Measurements from ENCODE around the gene MALAT1. TPM values are rescaled to one million over a fixed set of nuclear protein-coding genes. Genes with fewer than 3 reads are reported as not detected.
A peak's percentile ranks its signal among the peaks of the same experiment; 100 is the strongest.

Gene MALAT1
- total and polyA plus RNA-seq, 2 of the 13 experiments (the other 11 are each of a cell fraction or from before 2014, with no cell fraction given), result 143 to 1,237 TPM

DNA sequence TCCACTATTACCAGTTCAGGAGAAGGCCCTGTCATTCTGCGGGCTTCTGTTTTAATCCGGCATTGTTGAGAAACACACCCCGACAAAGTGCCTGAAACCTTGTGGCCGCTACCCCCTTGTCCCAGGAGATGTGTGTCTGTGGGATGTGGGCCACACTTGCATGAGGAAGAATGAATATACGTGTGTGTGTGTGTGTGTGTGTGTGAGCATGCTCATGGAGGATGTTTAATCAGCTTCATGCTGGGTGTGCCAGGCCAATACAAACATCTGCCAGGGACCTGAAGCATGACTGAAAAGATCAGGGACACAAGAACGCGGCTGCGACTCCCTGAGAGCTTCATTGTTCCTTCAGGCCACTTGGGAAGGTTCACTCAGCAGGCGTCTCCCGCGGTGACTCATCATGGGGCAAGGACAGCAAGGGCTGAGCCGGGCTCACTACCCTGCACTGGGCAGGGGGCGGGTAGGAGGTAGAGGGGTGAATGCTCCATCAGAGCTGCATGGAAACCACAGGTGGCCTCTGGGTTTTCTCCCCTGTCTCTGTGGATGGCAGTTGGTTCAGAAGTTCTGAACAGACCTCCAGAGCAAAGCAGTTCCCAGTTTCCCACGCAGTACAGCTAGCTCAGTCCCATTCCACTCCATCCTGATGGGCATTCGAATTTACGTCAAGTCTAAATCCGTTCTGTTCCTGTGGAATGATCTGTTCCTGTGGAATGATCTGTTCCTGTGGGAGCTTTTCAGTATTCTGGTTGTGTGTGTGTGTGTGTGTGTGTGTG, 7.0 kb upstream of the MALAT1 start (continued):
- TF ChIP-seq, protein P1, sequence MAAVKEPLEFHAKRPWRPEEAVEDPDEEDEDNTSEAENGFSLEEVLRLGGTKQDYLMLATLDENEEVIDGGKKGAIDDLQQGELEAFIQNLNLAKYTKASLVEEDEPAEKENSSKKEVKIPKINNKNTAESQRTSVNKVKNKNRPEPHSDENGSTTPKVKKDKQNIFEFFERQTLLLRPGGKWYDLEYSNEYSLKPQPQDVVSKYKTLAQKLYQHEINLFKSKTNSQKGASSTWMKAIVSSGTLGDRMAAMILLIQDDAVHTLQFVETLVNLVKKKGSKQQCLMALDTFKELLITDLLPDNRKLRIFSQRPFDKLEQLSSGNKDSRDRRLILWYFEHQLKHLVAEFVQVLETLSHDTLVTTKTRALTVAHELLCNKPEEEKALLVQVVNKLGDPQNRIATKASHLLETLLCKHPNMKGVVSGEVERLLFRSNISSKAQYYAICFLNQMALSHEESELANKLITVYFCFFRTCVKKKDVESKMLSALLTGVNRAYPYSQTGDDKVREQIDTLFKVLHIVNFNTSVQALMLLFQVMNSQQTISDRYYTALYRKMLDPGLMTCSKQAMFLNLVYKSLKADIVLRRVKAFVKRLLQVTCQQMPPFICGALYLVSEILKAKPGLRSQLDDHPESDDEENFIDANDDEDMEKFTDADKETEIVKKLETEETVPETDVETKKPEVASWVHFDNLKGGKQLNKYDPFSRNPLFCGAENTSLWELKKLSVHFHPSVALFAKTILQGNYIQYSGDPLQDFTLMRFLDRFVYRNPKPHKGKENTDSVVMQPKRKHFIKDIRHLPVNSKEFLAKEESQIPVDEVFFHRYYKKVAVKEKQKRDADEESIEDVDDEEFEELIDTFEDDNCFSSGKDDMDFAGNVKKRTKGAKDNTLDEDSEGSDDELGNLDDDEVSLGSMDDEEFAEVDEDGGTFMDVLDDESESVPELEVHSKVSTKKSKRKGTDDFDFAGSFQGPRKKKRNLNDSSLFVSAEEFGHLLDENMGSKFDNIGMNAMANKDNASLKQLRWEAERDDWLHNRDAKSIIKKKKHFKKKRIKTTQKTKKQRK (IDR thresholded peaks at IDR 0.05; ENCODE audit: low read length), result no peak
- TF ChIP-seq ZNF598 (CRISPR knock-in tag; IDR thresholded peaks at IDR 0.05; ENCODE audit: borderline replicate concordance) (0 out of 2 replicates have a peak, but pooled peaks have one; percentile 7), ZNF432 (CRISPR knock-in tag; IDR thresholded peaks at IDR 0.05; ENCODE audit: borderline replicate concordance) (no peak), ZNF256 (CRISPR knock-in tag; conservative IDR thresholded peaks at IDR 0.05) (no peak), RFXANK (CRISPR knock-in tag; IDR thresholded peaks at IDR 0.05) (no peak), SMAD3 (CRISPR knock-in tag; IDR thresholded peaks at IDR 0.05) (peak; percentile 9; the same call in 1 of the 2 replicates), ISL2 (CRISPR knock-in tag; IDR thresholded peaks at IDR 0.05) (no peak)
- TF ChIP-seq, protein P2, sequence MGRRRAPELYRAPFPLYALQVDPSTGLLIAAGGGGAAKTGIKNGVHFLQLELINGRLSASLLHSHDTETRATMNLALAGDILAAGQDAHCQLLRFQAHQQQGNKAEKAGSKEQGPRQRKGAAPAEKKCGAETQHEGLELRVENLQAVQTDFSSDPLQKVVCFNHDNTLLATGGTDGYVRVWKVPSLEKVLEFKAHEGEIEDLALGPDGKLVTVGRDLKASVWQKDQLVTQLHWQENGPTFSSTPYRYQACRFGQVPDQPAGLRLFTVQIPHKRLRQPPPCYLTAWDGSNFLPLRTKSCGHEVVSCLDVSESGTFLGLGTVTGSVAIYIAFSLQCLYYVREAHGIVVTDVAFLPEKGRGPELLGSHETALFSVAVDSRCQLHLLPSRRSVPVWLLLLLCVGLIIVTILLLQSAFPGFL (CRISPR knock-in tag; IDR thresholded peaks at IDR 0.05), result no peak
- TF ChIP-seq, protein P3, sequence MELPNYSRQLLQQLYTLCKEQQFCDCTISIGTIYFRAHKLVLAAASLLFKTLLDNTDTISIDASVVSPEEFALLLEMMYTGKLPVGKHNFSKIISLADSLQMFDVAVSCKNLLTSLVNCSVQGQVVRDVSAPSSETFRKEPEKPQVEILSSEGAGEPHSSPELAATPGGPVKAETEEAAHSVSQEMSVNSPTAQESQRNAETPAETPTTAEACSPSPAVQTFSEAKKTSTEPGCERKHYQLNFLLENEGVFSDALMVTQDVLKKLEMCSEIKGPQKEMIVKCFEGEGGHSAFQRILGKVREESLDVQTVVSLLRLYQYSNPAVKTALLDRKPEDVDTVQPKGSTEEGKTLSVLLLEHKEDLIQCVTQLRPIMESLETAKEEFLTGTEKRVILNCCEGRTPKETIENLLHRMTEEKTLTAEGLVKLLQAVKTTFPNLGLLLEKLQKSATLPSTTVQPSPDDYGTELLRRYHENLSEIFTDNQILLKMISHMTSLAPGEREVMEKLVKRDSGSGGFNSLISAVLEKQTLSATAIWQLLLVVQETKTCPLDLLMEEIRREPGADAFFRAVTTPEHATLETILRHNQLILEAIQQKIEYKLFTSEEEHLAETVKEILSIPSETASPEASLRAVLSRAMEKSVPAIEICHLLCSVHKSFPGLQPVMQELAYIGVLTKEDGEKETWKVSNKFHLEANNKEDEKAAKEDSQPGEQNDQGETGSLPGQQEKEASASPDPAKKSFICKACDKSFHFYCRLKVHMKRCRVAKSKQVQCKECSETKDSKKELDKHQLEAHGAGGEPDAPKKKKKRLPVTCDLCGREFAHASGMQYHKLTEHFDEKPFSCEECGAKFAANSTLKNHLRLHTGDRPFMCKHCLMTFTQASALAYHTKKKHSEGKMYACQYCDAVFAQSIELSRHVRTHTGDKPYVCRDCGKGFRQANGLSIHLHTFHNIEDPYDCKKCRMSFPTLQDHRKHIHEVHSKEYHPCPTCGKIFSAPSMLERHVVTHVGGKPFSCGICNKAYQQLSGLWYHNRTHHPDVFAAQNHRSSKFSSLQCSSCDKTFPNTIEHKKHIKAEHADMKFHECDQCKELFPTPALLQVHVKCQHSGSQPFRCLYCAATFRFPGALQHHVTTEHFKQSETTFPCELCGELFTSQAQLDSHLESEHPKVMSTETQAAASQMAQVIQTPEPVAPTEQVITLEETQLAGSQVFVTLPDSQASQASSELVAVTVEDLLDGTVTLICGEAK (IDR thresholded peaks at IDR 0.05), result no peak
- TF ChIP-seq, protein P3 (CRISPR knock-in tag; IDR thresholded peaks at IDR 0.05), result no peak
- TF ChIP-seq, protein P4, sequence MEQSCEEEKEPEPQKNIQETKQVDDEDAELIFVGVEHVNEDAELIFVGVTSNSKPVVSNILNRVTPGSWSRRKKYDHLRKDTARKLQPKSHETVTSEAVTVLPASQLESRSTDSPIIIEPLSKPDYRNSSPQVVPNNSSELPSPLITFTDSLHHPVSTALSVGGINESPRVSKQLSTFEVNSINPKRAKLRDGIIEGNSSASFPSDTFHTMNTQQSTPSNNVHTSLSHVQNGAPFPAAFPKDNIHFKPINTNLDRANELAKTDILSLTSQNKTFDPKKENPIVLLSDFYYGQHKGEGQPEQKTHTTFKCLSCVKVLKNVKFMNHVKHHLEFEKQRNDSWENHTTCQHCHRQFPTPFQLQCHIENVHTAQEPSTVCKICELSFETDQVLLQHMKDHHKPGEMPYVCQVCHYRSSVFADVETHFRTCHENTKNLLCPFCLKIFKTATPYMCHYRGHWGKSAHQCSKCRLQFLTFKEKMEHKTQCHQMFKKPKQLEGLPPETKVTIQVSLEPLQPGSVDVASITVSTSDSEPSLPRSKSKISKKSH (CRISPR knock-in tag; IDR thresholded peaks at IDR 0.05; ENCODE audit: borderline replicate concordance), result no peak
- TF ChIP-seq, protein P5, sequence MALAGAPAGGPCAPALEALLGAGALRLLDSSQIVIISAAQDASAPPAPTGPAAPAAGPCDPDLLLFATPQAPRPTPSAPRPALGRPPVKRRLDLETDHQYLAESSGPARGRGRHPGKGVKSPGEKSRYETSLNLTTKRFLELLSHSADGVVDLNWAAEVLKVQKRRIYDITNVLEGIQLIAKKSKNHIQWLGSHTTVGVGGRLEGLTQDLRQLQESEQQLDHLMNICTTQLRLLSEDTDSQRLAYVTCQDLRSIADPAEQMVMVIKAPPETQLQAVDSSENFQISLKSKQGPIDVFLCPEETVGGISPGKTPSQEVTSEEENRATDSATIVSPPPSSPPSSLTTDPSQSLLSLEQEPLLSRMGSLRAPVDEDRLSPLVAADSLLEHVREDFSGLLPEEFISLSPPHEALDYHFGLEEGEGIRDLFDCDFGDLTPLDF (CRISPR knock-in tag; IDR thresholded peaks at IDR 0.05), result no peak

Measured in HepG2 (cell line).